Epithelial cell of esophagus (primary cell): ENCODE measurements around the gene MICAL3.
A peak's percentile ranks its signal among the peaks of the same experiment; 100 is the strongest.

Experiments used
- DNase-seq: peaks from one replicate; pipeline ENCODE4 v3.0.0; 2010; ENCODE audit warnings: low read depth
- H3K4me3 ChIP-seq: 2 replicates; pipeline ENCODE4 v1.5.1; 2011; ENCODE audit warnings: mild to moderate bottlenecking, low read length, control low read depth
- TF ChIP-seq, protein P1 (sequence below): IDR thresholded peaks from 2 replicates; pipeline ENCODE4 v1.5.1; 2011; ENCODE audit warnings: low read depth, mild to moderate bottlenecking, low read length, control low read depth, inconsistent platforms; ENCODE audit not compliant: insufficient read depth; ENCODE audit errors: missing control alignments

The MICAL3 gene

DNA sequence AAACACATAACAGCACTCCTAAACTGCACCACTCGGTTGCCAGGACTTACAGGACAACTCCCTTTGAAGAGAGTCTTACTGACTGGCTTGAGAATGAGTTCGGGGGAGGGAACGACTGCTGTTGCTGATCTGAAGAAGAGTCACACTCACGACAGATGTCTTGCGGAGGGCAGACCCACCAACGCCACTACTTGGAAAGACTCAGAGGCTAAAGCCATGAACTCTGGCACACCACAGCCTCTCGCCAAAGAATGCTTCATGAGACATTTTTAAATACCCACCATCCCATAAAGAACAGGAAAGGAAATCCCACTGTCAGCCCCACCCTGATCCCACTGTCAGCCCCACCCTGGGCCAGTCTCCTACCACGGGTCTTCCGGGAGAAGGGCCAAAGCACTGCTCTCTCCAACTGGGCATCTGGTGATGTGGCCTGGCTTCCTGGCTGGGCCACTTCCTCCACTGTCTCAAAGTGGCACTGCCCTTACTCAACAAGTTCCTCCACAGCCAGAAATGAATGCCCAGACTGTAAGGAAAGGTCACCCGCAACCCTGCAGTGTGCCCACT is 73.6 kb downstream of the MICAL3 start:
- DNase-seq = no peak
- TF ChIP-seq, protein P1, sequence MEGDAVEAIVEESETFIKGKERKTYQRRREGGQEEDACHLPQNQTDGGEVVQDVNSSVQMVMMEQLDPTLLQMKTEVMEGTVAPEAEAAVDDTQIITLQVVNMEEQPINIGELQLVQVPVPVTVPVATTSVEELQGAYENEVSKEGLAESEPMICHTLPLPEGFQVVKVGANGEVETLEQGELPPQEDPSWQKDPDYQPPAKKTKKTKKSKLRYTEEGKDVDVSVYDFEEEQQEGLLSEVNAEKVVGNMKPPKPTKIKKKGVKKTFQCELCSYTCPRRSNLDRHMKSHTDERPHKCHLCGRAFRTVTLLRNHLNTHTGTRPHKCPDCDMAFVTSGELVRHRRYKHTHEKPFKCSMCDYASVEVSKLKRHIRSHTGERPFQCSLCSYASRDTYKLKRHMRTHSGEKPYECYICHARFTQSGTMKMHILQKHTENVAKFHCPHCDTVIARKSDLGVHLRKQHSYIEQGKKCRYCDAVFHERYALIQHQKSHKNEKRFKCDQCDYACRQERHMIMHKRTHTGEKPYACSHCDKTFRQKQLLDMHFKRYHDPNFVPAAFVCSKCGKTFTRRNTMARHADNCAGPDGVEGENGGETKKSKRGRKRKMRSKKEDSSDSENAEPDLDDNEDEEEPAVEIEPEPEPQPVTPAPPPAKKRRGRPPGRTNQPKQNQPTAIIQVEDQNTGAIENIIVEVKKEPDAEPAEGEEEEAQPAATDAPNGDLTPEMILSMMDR = no peak
- H3K4me3 ChIP-seq = no peak overlapping the region

DNA sequence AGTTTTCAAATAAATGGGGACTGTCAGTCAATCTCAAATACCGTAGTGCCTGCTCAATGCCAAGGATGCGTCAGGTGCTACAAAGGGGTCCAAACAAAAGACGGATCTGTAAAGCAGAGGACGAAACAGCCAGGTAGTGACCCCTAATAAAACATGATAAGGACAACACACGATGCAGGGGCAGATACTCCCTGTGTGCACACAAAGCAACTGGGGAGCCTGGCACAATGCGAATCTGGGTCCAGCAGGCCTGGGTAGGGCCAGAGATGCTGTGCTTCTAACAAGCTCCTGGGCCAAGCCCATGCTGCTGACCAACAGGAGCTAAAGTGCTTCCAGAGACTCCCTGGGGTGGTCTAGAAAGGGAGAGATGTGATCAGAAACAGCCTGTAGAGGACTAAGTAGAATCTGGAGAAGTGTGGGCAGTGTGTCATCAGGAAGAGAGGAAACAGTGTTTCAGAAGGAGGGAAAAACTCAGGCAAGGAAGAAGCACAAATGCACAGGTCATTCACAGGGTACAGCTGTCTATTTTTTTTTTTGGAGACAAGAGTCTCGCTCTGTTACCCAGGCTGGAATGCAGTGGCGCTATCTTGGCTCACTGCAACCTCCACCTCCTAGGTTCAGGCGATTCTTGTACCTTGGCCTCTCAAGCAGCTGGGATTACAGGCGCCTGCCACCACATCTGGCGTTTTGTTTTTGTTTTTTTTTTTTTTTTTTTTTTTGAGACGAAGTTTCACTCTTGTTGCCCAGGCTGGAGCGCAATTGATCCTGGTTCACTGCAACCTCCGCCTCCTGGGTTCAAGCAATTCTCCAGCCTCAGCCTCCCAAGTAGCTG is 74.5 kb downstream of the MICAL3 start:
- TF ChIP-seq, protein P1 = no peak
- no peak for DNase-seq
- no peak overlapping the region for H3K4me3 ChIP-seq

DNA sequence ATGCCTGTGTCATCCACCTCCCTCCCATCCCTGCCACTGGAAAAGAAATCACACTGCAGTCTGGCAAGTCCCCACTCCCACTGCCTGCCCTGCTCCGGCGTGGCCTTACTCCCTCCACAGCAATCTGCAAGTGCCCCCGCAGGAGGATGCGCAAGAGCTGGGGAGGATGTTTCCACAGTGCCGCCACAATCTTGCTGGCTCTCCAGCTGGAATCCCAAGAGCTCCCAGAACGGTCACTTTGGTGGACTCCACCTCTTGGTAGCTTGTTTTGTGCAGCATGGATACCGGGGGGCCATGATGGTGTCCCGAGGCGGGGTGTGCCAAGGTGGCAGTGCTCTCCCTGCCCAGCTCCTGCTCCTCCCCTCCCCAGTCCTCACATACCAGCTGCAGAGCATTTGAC is 76.3 kb downstream of the MICAL3 start:
- no peak for DNase-seq
- H3K4me3 ChIP-seq = no peak overlapping the region
- TF ChIP-seq, protein P1 = no peak

DNA sequence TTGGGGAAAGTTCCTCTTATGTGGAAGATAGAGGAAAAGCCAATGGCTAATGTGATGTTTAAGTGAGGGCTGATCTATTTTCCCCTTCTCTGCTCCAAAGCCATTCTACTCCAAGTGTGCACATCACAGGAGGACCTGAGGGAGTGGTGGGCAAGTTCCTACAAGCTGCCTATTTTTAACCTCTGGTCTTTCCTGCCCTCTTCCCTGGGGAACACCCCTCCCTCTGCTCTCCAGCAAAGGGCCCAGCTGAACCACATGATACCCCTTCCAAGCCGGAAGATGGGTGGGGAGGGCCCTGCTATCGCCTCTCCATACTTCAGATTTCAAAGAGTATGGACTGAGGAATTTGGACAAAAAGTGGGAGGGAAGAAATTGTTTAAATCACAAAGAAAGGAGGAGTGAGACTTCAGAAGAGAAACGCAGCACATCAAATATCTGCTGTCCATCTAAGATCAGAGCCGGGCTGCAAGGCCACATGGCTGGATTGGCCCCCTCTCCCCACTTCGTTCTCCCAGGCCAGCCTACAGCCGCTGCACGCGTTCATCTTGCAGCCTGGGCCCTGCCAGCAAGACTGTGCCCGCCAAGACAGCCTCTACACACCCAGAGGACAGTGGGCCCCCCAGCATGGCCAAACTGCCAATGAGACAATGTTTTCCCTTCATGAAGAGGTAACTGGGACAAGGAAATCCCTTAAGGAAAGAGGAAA is 77.5 kb downstream of the MICAL3 start:
- H3K4me3 ChIP-seq = no peak overlapping the region
- peak; percentile 63 for DNase-seq
- TF ChIP-seq, protein P1 = no peak

DNA sequence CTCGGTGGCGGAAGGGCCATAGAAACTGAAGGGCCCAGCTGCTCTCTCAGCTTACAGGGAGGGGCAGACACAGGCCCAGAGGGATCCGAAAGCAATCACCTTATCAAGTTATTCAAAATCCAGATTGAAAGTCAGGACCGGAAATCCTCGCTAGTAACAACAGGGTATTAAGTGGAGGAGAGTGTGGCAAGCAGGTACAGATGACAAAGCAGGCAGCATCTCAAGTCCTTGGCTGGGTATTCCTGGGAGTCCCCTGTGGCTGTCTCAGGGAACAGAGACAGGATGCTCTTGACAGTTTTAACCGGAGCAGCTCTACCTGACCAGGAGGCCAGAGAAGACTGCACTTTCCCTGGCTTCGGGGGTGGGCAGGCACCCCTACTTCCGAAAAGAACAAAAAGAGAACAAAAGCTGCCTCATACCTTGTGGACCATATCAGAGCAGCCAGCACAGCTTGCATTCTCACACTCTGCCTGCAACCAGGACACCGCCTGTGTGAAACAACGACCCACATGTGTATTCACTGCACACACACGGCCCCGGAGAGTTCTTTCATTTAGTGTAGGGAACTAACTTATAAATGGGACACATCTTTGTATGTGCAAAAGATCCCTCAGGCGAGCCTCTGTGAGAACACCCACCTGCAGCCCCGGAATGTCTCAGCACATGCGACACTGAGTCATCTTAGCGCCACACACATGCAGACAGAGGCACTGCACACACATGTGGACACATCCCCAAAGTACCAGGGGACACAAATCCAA is 78.3 kb downstream of the MICAL3 start:
- no peak overlapping the region for H3K4me3 ChIP-seq
- TF ChIP-seq, protein P1 = peak; percentile 10
- peak; percentile 45 for DNase-seq

DNA sequence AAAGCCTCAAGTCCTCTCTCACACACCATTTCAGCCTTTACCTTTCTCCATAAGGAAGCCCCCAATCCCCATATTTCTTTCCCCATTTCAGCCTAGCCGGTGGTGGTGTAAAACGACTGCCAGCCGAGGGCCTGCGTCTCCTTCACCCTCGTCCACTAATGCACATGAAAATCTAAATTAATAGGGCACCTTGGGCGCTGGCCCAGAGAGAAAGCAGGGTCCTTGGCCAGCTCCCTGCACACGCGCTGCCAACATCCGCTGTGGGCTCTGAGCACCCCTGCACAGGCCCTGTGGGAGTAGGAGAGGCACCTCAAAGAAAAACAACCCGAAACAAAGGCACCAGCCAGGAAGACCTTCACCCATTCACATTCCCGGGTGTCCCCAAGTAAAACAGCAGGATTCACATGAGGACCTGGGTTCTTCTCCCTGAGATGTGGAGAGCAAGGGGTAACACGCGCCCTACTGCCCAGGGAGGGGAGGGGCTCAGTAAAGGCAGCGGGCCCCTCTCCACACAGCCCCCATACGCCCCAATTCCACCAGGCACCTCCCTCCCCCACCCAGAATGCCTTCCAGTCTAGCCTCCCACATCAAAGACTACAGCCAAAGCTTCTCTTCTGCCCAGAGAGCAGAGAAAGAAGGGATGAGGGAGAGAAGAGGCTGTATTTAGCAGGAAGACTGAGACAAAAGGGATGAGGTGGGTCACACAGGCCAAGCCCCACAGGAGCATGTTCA is 79.0 kb downstream of the MICAL3 start:
- TF ChIP-seq, protein P1 = no peak
- H3K4me3 ChIP-seq = no peak overlapping the region
- DNase-seq = no peak
